GM12878 (cell line): ENCODE measurements around the gene SFR1. TPM values are rescaled to one million over a fixed set of nuclear protein-coding genes. Genes with fewer than 3 reads are reported as not detected.

Source experiments
- ATAC-seq: fragments of 200-7000 bp; cut with Tn5 transposase; 3 replicates; pipeline ENCODE4 v1.9.1; 2020; ENCODE audit warnings: mild to moderate bottlenecking, moderate library complexity
- BruUV-seq: library from RNA; stranded (reverse); fragments of 400-500 nt; replicated peaks from 2 replicates; lab custom pipeline; 2021; lab: Mats Ljungman, UMichigan
- CTCF ChIA-PET: fragments of 300-600 bp; sonication (Branson Sonifier 250); formaldehyde crosslinking; extraction: SDS; loops from one replicate; lab custom pipeline; 2021; ENCODE audit warnings: inconsistent platforms; lab: Yijun Ruan, JAX
- POLR2A ChIA-PET: fragments of 350-600 bp; formaldehyde crosslinking; extraction: SDS; loops from one replicate; lab custom pipeline; 2021; ENCODE audit warnings: inconsistent platforms; lab: Charles Lee
- RAD21 ChIA-PET: fragments of 300-600 bp; sonication (Branson Sonifier 250); formaldehyde crosslinking; loops from one replicate; lab custom pipeline; 2023; ENCODE audit warnings: antibody characterized with exemption; ENCODE audit not compliant: unreplicated experiment; lab: Charles Lee
- SMC1A ChIA-PET: fragments of 300-600 bp; sonication (Branson Sonifier 250); formaldehyde crosslinking; loops from one replicate; lab custom pipeline; 2023; ENCODE audit not compliant: unreplicated experiment, uncharacterized antibody; lab: Charles Lee
- DNase-seq: peaks from one replicate; pipeline ENCODE4 v3.0.0-alpha.2; 2011; ENCODE audit warnings: low read depth, low spot score
- FAIRE-seq: peaks from 3 replicates; lab custom pipeline; 2011; peaks lifted over from hg19 to GRCh38; lab: Jason Lieb, UNC
- H2AFZ ChIP-seq: 2 replicates; pipeline ENCODE4 v1.6.0; 2011; ENCODE audit warnings: low read depth, low read length, control low read depth; ENCODE audit not compliant: control insufficient read depth
- H3K27ac ChIP-seq: 2 replicates; pipeline ENCODE4 v1.5.1; 2011; ENCODE audit warnings: control low read depth; ENCODE audit not compliant: control insufficient read depth, insufficient read depth
- H3K27me3 ChIP-seq, 2 experiments: replicated peaks in 1 of 2; 2 replicates each; pipeline versions ENCODE4 v1.6.0 to v1.6.1; 2011; ENCODE audit warnings: low read length in 1 of 2; ENCODE audit not compliant: control insufficient read depth in 2 of 2, insufficient read depth in 2 of 2
- H3K36me3 ChIP-seq, 2 experiments: 2 replicates each; pipeline ENCODE4 v1.5.1; 2011; ENCODE audit warnings: low read length in 1 of 2; ENCODE audit not compliant: control insufficient read depth in 2 of 2, insufficient read depth in 2 of 2
- H3K4me1 ChIP-seq: 2 replicates; pipeline ENCODE4 v1.6.1; 2011; ENCODE audit warnings: mild to moderate bottlenecking, low read length, moderate library complexity, mixed read lengths; ENCODE audit not compliant: control insufficient read depth, insufficient read depth
- H3K4me2 ChIP-seq: 2 replicates; pipeline ENCODE4 v1.6.0; 2011; ENCODE audit warnings: control low read depth; ENCODE audit not compliant: control insufficient read depth, insufficient read depth
- H3K4me3 ChIP-seq: fragments of 200-600 bp; sonication (generic); 2 replicates; pipeline ENCODE4 v1.5.1; 2016
- H3K79me2 ChIP-seq: 2 replicates; pipeline ENCODE4 v1.6.0; 2011; ENCODE audit warnings: low read length; ENCODE audit not compliant: control insufficient read depth, insufficient read depth
- H3K9ac ChIP-seq: 2 replicates; pipeline ENCODE4 v1.8.0; 2011; ENCODE audit warnings: low read length, control low read depth, mixed read lengths; ENCODE audit not compliant: control insufficient read depth, insufficient read depth
- H3K9me3 ChIP-seq: replicated peaks from 3 replicates; pipeline ENCODE4 v1.5.1; 2011; ENCODE audit warnings: mild to moderate bottlenecking, low read length; ENCODE audit not compliant: control insufficient read depth, insufficient read depth
- H4K20me1 ChIP-seq: 2 replicates; pipeline ENCODE4 v1.6.0; 2011; ENCODE audit not compliant: control insufficient read depth, insufficient read depth
- ATF3 ChIP-seq: IDR thresholded peaks from 2 replicates; pipeline ENCODE4 v1.6.1; 2011; ENCODE audit warnings: low read depth, mild to moderate bottlenecking, low read length, moderate library complexity, borderline replicate concordance; ENCODE audit errors: extremely low read depth
- CEBPZ ChIP-seq: fragments of 150-350 bp; IDR thresholded peaks from 2 replicates; pipeline ENCODE4 v1.6.1; 2016; ENCODE audit warnings: low read depth, low read length
- CREB1 ChIP-seq: IDR thresholded peaks from 2 replicates; pipeline ENCODE4 v1.6.1; 2012; ENCODE audit warnings: low read depth, mild to moderate bottlenecking, inconsistent platforms
- DPF2 ChIP-seq: fragments of 450-650 bp; IDR thresholded peaks from 2 replicates; pipeline ENCODE4 v1.6.1; 2017; ENCODE audit warnings: mild to moderate bottlenecking
- HDAC2 ChIP-seq: fragments of 200-600 bp; sonication (generic); IDR thresholded peaks from 2 replicates; pipeline ENCODE4 v1.6.1; 2017
- HDAC6 ChIP-seq: fragments of 200-600 bp; sonication (generic); IDR thresholded peaks from one replicate; pipeline ENCODE4 v1.8.0; 2017; ENCODE audit warnings: antibody characterized with exemption; ENCODE audit not compliant: unreplicated experiment
- IRF5 ChIP-seq: fragments of 450-650 bp; IDR thresholded peaks from 2 replicates; pipeline ENCODE4 v1.6.1; 2017; ENCODE audit warnings: borderline replicate concordance
- PAX5 ChIP-seq: IDR thresholded peaks from 2 replicates; pipeline ENCODE4 v1.6.1; 2011; ENCODE audit warnings: low read depth, low read length, borderline replicate concordance
- PML ChIP-seq: IDR thresholded peaks from 2 replicates; pipeline ENCODE4 v1.6.1; 2012; ENCODE audit warnings: low read length, inconsistent platforms
- POU2F2 ChIP-seq: IDR thresholded peaks from 3 replicates; pipeline ENCODE4 v1.6.1; 2011; ENCODE audit warnings: low read depth, mild to moderate bottlenecking, low read length, borderline replicate concordance
- TARDBP ChIP-seq: IDR thresholded peaks from 2 replicates; pipeline ENCODE4 v1.6.1; 2016; ENCODE audit warnings: borderline replicate concordance
- WGBS: methylation state at CpG from one replicate; pipeline ENCODE4 v1.1.6; 2016; ENCODE audit warnings: low lambda C conversion rate; ENCODE audit not compliant: insufficient replicate concordance, insufficient coverage; ENCODE audit errors: missing lambda C conversion rate; 5-methylcytosine and 5-hydroxymethylcytosine counted together
- in situ Hi-C: fragments of 300-500 bp; cut with MboI; formaldehyde crosslinking; loops from 9 replicates; pipeline ENCODE4 v1.14.3; 2018; ENCODE audit warnings: mixed read lengths
- intact Hi-C: fragments of 100-400 bp; cut with micrococcal nuclease; formaldehyde crosslinking; loops from one replicate; pipeline ENCODE4 v1.14.2; 2022; ENCODE audit not compliant: unreplicated experiment
- polyA plus RNA-seq, 11 experiments: library from polyadenylated mRNA; depleted of rRNA in 4 of 11; unstranded in 6 of 11; stranded (reverse) in 5 of 11; fragments of >200 nt; fragmentation: Nextera tagmentation in 4 of 11; fragmentation: Illumina TruSeq in 1 of 11; extraction: Ambion mirVana in 4 of 11; extraction: Trizol in 1 of 11; gene quantifications; 1 replicate in 1 of 11; 2 replicates in 10 of 11; pipeline versions ENCODE4 v1.2.1 to v1.2.3, GENCODE V29; 2011 to 2016; ENCODE audit warnings: inconsistent platforms in 2 of 11, missing spikeins in 2 of 11, low read depth in 1 of 11
- total RNA-seq, 4 experiments: library from RNA; depleted of rRNA in 3 of 4; stranded (reverse); fragments of >200 nt in 3 of 4; fragmentation: Illumina TruSeq in 1 of 4; extraction: Trizol in 1 of 4; gene quantifications; 2 replicates each; pipeline versions ENCODE4 v1.2.1 to v1.2.3, GENCODE V29; 2013 to 2021

The SFR1 gene
- total and polyA plus RNA-seq, 10 of the 15 experiments (the other 5 are each of a cell fraction or from before 2014, with no cell fraction given), result 6.9 to 31.5 (median 14.9) TPM

- FAIRE-seq, result no peak
- Histone ChIP-seq H3K4me1 (no peaks in the 10 kb centered on the region), H3K9me3 (no peaks in the 10 kb centered on the region; the same call in 1 of the 3 replicates), H3K27ac (no peak overlapping the region), H2AFZ (no peak overlapping the region), H3K79me2 (no peaks in the 10 kb centered on the region), H3K9ac (no peak overlapping the region), H4K20me1 (no peaks in the 10 kb centered on the region), H3K36me3 (no peaks in the 10 kb centered on the region), H3K27me3 (no peaks in the 10 kb centered on the region), H3K4me2 (no peak overlapping the region), H3K4me3 (no peak overlapping the region)
- TF ChIP-seq TARDBP (no peak), HDAC6 (no peak), IRF5 (no peak), PML (no peak), ATF3 (no peak), PAX5 (no peak), CEBPZ (no peak), HDAC2 (no peak), CREB1 (no peak), POU2F2 (no peak), DPF2 (no peak)
- ATAC-seq, result no peak
- 54% methylated on average over 4 of the region's 4 CpGs for WGBS
- intact Hi-C loops, result no loop called here
- no TSS peak for BruUV-seq
- in situ Hi-C loops, result no loop called here
- CTCF ChIA-PET, result interaction anchor here (0.9 kb wide), 1 partner anchor 16 kb away, joined by 3 read pairs; no protein-coding TSS in a partner anchor
- no peak for DNase-seq
- RAD21 ChIA-PET, result no interaction called here
- POLR2A ChIA-PET, result interaction anchor here (0.5 to 0.6 kb wide), 2 partner anchors 170 to 241 kb away, joined by 3 to 9 read pairs; no protein-coding TSS in a partner anchor
- SMC1A ChIA-PET, result interaction anchor here (0.9 to 1.2 kb wide), 3 partner anchors 11 to 23 kb away, joined by 4 to 5 read pairs (median 4); no protein-coding TSS in a partner anchor
Observed at GRCh38 chr10:104098358-104098925, 23.5 kb upstream of the SFR1 start.
